Measurements from ENCODE around the gene BSX. TPM values are rescaled to one million over a fixed set of nuclear protein-coding genes. Genes with fewer than 3 reads are reported as not detected.

BSX gene
- total RNA-seq, 5 donors from 2014 or later (not counting 1 experiment from before 2014, with no cell fraction given) = not detected

GRCh38 chr11:122976061-122976733 is 5.4 kb downstream of the BSX start:
- no peak overlapping the region for H3K27ac Mint-ChIP-seq
- 23% methylated on average over 4 of the region's 21 CpGs for WGBS (ENCODE audit: insufficient coverage)
- no peaks in the 10 kb centered on the region for H3K9me3 Mint-ChIP-seq
- Histone ChIP-seq H3K27ac (ENCODE audit: low read length) (no peak overlapping the region), H3K27me3 (replicated peaks in 1 of 2; ENCODE audit: control insufficient read depth in 2 of 2, extremely low read depth in 1 of 2, insufficient read depth in 2 of 2, low read length in 1 of 2) (peaks cover 33 to 53% of the 10 kb centered on the region in 2 experiments), H3K4me1 (ENCODE audit: control insufficient read depth in 1 of 2, extremely low read depth in 1 of 2, insufficient read depth in 2 of 2, low read length in 2 of 2) (peaks cover 0 to 25% of the 10 kb centered on the region in 2 experiments), H3K4me3 (ENCODE audit: control insufficient read depth in 1 of 2, extremely low read depth in 1 of 2, low read length in 1 of 2) (no peak overlapping the region), H3K36me3 (ENCODE audit: control insufficient read depth in 2 of 2, extremely low read depth in 1 of 2, insufficient read depth in 1 of 2, low read length in 1 of 2) (no peaks in the 10 kb centered on the region), H3K9me3 (no peaks in the 10 kb centered on the region)
- H3K4me3 Mint-ChIP-seq = peak overlapping the region in 1 of 3 donors; percentile 50
- ChIA-PET CTCF (no interaction called here), POLR2A (no interaction called here)
- H3K27me3 Mint-ChIP-seq = peaks cover 73 to 76% of the 10 kb centered on the region in 2 donors
- DNase-seq = no peak
- no peak for ATAC-seq (replicated peaks in 1 of 4)
- peaks cover 27 to 32% (median 28%) of the 10 kb centered on the region in 3 donors for H3K4me1 Mint-ChIP-seq
- H3K36me3 Mint-ChIP-seq = peaks cover 5% of the 10 kb centered on the region

- H3K9me3 Mint-ChIP-seq = peaks cover 0 to 10% (median 4%) of the 10 kb centered on the region in 3 donors
- no peak for ATAC-seq (replicated peaks in 1 of 4)
- H3K36me3 ChIP-seq (ENCODE audit: control insufficient read depth in 2 of 2, extremely low read depth in 1 of 2, insufficient read depth in 1 of 2, low read length in 1 of 2) = no peaks in the 10 kb centered on the region
- H3K4me1 Mint-ChIP-seq = no peaks in the 10 kb centered on the region
- H3K9me3 ChIP-seq = no peaks in the 10 kb centered on the region
- H3K4me1 ChIP-seq (ENCODE audit: control insufficient read depth in 1 of 2, extremely low read depth in 1 of 2, insufficient read depth in 2 of 2, low read length in 2 of 2) = no peaks in the 10 kb centered on the region
- H3K27me3 ChIP-seq (replicated peaks in 1 of 2; ENCODE audit: control insufficient read depth in 2 of 2, extremely low read depth in 1 of 2, insufficient read depth in 2 of 2, low read length in 1 of 2) = peaks cover 2% of the 10 kb centered on the region in 2 experiments
- H3K36me3 Mint-ChIP-seq = peaks cover 5% of the 10 kb centered on the region
- CTCF ChIA-PET = interaction anchor here in 1 of 2 donors (0.6 kb wide), 1 partner anchor 173 kb away, joined by 3 read pairs; no protein-coding TSS in a partner anchor
- DNase-seq = no peak
- no CpG with 5 or more reads among the region's 4 CpGs for WGBS (ENCODE audit: insufficient coverage)
- no peak overlapping the region for H3K27ac ChIP-seq (ENCODE audit: low read length)
- H3K27ac Mint-ChIP-seq = no peak overlapping the region
- H3K27me3 Mint-ChIP-seq = peaks cover 30 to 31% of the 10 kb centered on the region in 2 donors
- no peak overlapping the region for H3K4me3 Mint-ChIP-seq
- POLR2A ChIA-PET = no interaction called here
- H3K4me3 ChIP-seq (ENCODE audit: control insufficient read depth in 1 of 2, extremely low read depth in 1 of 2, low read length in 1 of 2) = no peak overlapping the region
These were observed 17.7 kb downstream of the BSX start for GRCh38 chr11:122963961-122964360.

GRCh38 chr11:122954455-122954854 is 27.2 kb downstream of the BSX start:
- ChIA-PET CTCF (interaction anchor here in 1 of 2 donors (0.6 kb wide), 1 partner anchor 71 kb away, joined by 5 read pairs; no protein-coding TSS in a partner anchor), POLR2A (no interaction called here)
- H3K27me3 ChIP-seq (replicated peaks in 1 of 2; ENCODE audit: control insufficient read depth in 2 of 2, extremely low read depth in 1 of 2, insufficient read depth in 2 of 2, low read length in 1 of 2) = no peaks in the 10 kb centered on the region
- H3K27ac Mint-ChIP-seq = no peak overlapping the region
- no CpG with 5 or more reads among the region's 4 CpGs for WGBS (ENCODE audit: insufficient coverage)
- no peak overlapping the region for H3K27ac ChIP-seq (ENCODE audit: low read length)
- H3K4me3 Mint-ChIP-seq = no peak overlapping the region
- H3K4me1 ChIP-seq (ENCODE audit: control insufficient read depth in 1 of 2, extremely low read depth in 1 of 2, insufficient read depth in 2 of 2, low read length in 2 of 2) = no peaks in the 10 kb centered on the region
- peaks cover 19% of the 10 kb centered on the region for H3K36me3 Mint-ChIP-seq
- H3K4me1 Mint-ChIP-seq = no peaks in the 10 kb centered on the region
- H3K4me3 ChIP-seq (ENCODE audit: control insufficient read depth in 1 of 2, extremely low read depth in 1 of 2, low read length in 1 of 2) = no peak overlapping the region
- no peak for DNase-seq
- H3K9me3 ChIP-seq = no peaks in the 10 kb centered on the region
- H3K27me3 Mint-ChIP-seq = no peaks in the 10 kb centered on the region
- no peaks in the 10 kb centered on the region for H3K36me3 ChIP-seq (ENCODE audit: control insufficient read depth in 2 of 2, extremely low read depth in 1 of 2, insufficient read depth in 1 of 2, low read length in 1 of 2)
- no peak for ATAC-seq (replicated peaks in 1 of 4)
- no peaks in the 10 kb centered on the region for H3K9me3 Mint-ChIP-seq

- WGBS (ENCODE audit: insufficient coverage) = 100% methylated on average over 1 of the region's 2 CpGs
- no peaks in the 10 kb centered on the region for H3K9me3 ChIP-seq
These were observed 30.4 kb downstream of the BSX start for GRCh38 chr11:122951211-122951610.

GRCh38 chr11:122938557-122938956 is 43.1 kb downstream of the BSX start:
- Mint-ChIP-seq H3K27ac (no peak overlapping the region), H3K4me3 (no peak overlapping the region), H3K36me3 (peaks cover 8% of the 10 kb centered on the region), H3K9me3 (no peaks in the 10 kb centered on the region), H3K4me1 (no peaks in the 10 kb centered on the region), H3K27me3 (no peaks in the 10 kb centered on the region)
- H3K4me1 ChIP-seq (ENCODE audit: control insufficient read depth in 1 of 2, extremely low read depth in 1 of 2, insufficient read depth in 2 of 2, low read length in 2 of 2) = no peaks in the 10 kb centered on the region
- POLR2A ChIA-PET = interaction anchor here in 1 of 2 donors (0.6 to 0.7 kb wide), 2 partner anchors 84 to 362 kb away, joined by 3 to 6 read pairs; no protein-coding TSS in a partner anchor
- WGBS (ENCODE audit: insufficient coverage) = 100% methylated on average over 2 of the region's 2 CpGs
- no peak overlapping the region for H3K4me3 ChIP-seq (ENCODE audit: control insufficient read depth in 1 of 2, extremely low read depth in 1 of 2, low read length in 1 of 2)
- no peak overlapping the region for H3K27ac ChIP-seq (ENCODE audit: low read length)
- no peaks in the 10 kb centered on the region for H3K27me3 ChIP-seq (replicated peaks in 1 of 2; ENCODE audit: control insufficient read depth in 2 of 2, extremely low read depth in 1 of 2, insufficient read depth in 2 of 2, low read length in 1 of 2)
- no peaks in the 10 kb centered on the region for H3K9me3 ChIP-seq
- CTCF ChIA-PET = no interaction called here
- ATAC-seq (replicated peaks in 1 of 4) (no peak), DNase-seq (no peak)
- H3K36me3 ChIP-seq (ENCODE audit: control insufficient read depth in 2 of 2, extremely low read depth in 1 of 2, insufficient read depth in 1 of 2, low read length in 1 of 2) = no peaks in the 10 kb centered on the region

More at GRCh38 chr11:122951211-122951610, 30.4 kb downstream of the BSX start:
- Histone ChIP-seq H3K4me3 (ENCODE audit: control insufficient read depth in 1 of 2, extremely low read depth in 1 of 2, low read length in 1 of 2) (no peak overlapping the region), H3K27me3 (replicated peaks in 1 of 2; ENCODE audit: control insufficient read depth in 2 of 2, extremely low read depth in 1 of 2, insufficient read depth in 2 of 2, low read length in 1 of 2) (no peaks in the 10 kb centered on the region), H3K27ac (ENCODE audit: low read length) (no peak overlapping the region), H3K4me1 (ENCODE audit: control insufficient read depth in 1 of 2, extremely low read depth in 1 of 2, insufficient read depth in 2 of 2, low read length in 2 of 2) (no peaks in the 10 kb centered on the region), H3K36me3 (ENCODE audit: control insufficient read depth in 2 of 2, extremely low read depth in 1 of 2, insufficient read depth in 1 of 2, low read length in 1 of 2) (no peaks in the 10 kb centered on the region)
- Mint-ChIP-seq H3K27me3 (no peaks in the 10 kb centered on the region), H3K4me1 (peaks cover 3 to 7% (median 5%) of the 10 kb centered on the region in 3 donors), H3K27ac (no peak overlapping the region), H3K4me3 (no peak overlapping the region), H3K9me3 (no peaks in the 10 kb centered on the region), H3K36me3 (peaks cover 38% of the 10 kb centered on the region)
- ChIA-PET CTCF (no interaction called here), POLR2A (no interaction called here)
- ATAC-seq (replicated peaks in 1 of 4) = no peak
- DNase-seq = no peak

- Histone ChIP-seq H3K27me3 (replicated peaks in 1 of 2; ENCODE audit: control insufficient read depth in 2 of 2, extremely low read depth in 1 of 2, insufficient read depth in 2 of 2, low read length in 1 of 2) (no peaks in the 10 kb centered on the region), H3K9me3 (no peaks in the 10 kb centered on the region), H3K4me1 (ENCODE audit: control insufficient read depth in 1 of 2, extremely low read depth in 1 of 2, insufficient read depth in 2 of 2, low read length in 2 of 2) (no peaks in the 10 kb centered on the region), H3K36me3 (ENCODE audit: control insufficient read depth in 2 of 2, extremely low read depth in 1 of 2, insufficient read depth in 1 of 2, low read length in 1 of 2) (no peaks in the 10 kb centered on the region), H3K4me3 (ENCODE audit: control insufficient read depth in 1 of 2, extremely low read depth in 1 of 2, low read length in 1 of 2) (no peak overlapping the region), H3K27ac (ENCODE audit: low read length) (no peak overlapping the region)
- WGBS (ENCODE audit: insufficient coverage) = no CpG with 5 or more reads among the region's 3 CpGs
- no peak for DNase-seq
- Mint-ChIP-seq H3K4me1 (no peaks in the 10 kb centered on the region), H3K27me3 (no peaks in the 10 kb centered on the region), H3K9me3 (no peaks in the 10 kb centered on the region), H3K4me3 (no peak overlapping the region), H3K27ac (no peak overlapping the region), H3K36me3 (peaks cover 5% of the 10 kb centered on the region)
- ATAC-seq (replicated peaks in 1 of 4) = no peak
- ChIA-PET POLR2A (no interaction called here), CTCF (no interaction called here)
These were observed 43.7 kb downstream of the BSX start for GRCh38 chr11:122937983-122938382.
